GM18498 (cell line): Measurements from ENCODE around the gene SPRR2E.
"Not testable (repeated sequence)": the region's sequence is repeated elsewhere in the genome, so short reads cannot be mapped to it uniquely, and the experiment has no call there.

ENCODE experiments used
- ATAC-seq: cut with Tn5 transposase; IDR thresholded peaks from one replicate; pipeline ENCODE4 v1.9.1; 2021; ENCODE audit warnings: mild to moderate bottlenecking, moderate library complexity; ENCODE audit not compliant: unreplicated experiment

SPRR2E gene

DNA sequence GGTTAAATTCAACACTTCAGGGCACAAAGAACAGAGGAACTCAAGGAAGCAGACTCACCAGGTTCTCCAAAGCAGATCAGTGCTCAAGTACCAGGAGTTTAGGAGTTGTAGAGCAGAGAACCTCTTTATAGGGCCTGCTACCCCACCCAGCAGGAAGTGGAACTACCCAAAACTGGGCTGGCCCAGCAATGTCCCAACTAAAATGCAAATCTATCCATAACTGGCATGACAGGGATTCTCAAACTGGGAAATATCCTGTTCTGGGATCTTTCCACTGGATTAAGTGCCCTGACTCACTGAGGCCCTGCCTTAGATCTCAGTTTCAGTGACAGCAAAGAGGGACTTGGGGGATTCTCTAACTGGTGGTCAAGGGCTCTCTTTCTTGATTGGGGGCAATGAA, at the start of gene SPRR2E:
TSS of gene SPRR2E (minus strand) at position 101 of the 400 bp plus-strand sequence. CDS start 775 bp downstream, outside the sequence.
- no peak for ATAC-seq

DNA sequence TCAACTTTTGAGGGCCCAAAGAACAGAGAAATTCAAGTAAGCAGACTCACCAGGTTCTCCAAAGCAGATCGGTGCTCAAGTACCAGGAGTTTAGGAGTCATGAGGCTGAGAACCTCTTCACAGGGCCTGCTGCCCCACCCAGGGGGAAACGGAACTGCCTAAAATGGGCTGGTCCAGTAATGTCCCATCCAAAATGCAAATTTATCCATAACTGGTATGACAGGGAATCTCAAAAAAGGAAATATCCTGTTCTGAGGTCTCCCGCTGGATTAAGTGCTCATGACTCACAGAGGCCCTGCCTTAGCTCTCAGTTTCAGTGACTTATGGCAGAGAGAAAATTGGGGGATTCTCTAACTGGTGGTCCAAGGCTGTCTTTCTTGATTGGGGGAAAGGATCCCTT, 47.1 kb upstream of the SPRR2E start:
- no peak for ATAC-seq

DNA sequence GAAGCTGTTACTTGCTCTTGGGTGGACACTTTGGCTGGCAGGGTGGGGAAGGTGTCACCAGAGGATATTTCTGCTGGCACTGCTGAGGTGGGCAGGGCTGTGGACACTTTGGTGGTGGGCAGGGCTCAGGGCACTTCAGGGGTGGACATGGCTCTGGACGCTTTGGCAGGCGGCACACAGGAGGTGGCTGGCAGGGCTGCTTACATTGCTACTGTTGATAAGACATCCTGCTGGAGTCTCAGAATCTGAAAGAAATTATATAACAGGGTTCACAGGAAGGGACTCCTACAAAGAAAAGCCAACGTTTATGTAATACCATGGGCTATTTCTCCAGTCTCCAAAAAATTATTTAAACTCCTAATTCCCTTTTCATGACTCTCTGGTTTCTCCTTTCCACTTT, 46.2 kb upstream of the SPRR2E start:
- no peak for ATAC-seq

DNA sequence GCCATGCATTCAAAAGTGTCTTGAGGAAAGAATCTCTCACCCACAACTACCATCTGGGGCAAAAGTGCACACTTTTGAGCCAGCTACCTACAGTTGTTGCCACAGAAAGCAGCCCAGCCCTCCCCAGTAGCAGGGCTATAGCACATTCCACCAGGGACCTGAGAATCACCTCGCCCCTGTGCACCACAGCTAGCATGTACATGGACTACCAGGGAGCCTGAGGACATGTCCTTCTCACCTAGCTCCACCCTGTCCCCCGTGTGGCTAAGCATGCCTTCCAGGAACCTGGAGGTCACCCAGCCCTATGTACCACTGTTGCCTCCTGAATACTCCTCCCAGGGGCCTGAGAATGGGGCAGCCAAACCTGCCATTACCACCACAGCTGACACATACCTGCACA, 39.4 kb upstream of the SPRR2E start:
- no peak for ATAC-seq

DNA sequence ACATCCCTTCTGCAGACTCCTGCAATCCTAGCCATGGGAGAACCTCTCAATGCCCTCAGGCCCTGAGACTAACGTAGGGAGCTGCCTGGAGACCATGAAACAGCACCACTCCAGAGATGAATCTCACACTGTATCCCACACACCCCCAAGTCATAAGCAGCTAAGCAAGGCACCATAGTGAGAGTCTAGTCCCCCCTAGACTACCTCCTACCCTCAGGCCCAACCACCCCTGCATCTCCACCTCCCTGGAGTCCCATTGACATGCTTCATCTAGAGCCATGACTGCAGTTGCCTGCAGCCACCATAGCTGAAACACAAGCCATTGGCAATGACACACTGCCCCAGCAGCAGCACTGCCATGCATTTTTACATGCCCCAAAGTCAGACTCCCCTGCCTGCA, 38.9 kb upstream of the SPRR2E start:
- ATAC-seq, result no peak

DNA sequence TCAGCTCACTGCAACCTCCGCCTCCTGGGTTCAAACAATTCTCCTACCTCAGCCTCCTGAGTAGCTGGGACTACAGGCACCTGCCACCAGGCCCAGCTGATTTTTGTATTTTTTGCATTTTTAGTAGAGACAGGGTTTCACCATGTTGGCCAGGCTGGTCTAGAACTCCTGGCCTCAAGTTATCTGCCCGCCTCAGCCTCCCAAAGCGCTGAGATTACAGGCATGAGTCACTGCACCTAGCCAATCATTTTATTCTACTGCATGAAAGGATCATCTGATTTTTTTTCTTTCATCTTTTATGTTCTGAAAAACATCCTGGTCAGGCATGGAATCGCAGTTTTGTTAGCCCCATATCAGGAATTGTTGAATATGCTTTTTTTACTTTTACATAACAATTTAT, 34.4 kb upstream of the SPRR2E start:
- not testable (repeated sequence) for ATAC-seq

DNA sequence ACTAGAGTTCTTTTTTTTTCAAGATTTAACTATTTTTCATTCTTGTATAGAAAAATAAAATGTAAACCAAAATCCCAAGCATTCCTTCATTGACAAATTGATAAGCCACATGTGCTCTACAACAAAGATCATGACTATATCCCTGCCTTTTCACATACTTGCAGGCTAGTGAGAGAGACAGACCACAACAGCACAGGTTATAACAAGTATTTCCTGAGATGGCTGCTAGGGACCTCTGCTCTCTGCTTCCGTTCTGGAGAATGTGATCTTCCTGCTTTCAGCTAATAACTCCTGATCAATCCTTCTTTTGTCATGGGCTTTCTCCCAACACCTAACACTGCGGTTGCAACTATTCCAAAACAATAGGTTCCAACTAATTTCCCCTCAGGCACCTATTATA, 33.0 kb upstream of the SPRR2E start:
- no peak for ATAC-seq

DNA sequence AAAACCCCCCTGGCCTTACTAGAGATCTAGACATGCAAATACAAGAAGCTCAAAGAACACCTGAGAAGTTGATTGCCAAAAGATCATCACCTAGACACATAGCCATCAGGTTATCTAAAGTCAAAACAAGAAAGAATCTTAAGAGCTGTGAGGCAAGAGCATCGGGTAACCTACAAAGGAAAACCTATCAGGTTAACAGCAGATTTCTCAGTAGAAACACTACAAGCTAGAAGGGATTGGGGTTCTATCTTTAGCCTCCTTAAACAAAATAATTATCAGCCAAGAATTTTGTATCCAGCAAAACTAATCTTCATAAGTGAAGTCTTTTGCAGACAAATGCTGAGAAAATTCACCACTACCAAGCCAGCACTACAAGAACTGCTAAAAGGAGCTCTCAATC, 31.2 kb upstream of the SPRR2E start:
- ATAC-seq, result no peak

DNA sequence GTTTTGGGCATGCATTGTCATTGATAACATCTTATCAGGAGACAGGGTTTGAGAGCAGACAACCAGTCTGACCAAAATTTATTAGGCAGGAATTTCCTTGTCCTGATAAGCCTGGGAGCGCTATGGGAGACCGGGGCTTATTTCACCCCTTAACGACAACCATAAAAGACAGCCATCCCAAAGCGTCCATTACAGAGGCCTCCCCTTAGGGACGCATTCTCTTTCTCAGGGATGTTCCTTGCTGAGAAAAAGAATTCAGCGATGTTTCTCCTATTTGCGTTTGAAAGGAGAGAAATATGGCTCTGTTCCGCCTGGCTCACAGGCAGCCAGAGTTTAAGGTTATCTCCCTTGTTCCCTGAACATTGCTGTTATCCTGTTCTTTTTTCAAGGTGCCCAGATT, 29.5 kb upstream of the SPRR2E start:
- not testable (repeated sequence) for ATAC-seq

DNA sequence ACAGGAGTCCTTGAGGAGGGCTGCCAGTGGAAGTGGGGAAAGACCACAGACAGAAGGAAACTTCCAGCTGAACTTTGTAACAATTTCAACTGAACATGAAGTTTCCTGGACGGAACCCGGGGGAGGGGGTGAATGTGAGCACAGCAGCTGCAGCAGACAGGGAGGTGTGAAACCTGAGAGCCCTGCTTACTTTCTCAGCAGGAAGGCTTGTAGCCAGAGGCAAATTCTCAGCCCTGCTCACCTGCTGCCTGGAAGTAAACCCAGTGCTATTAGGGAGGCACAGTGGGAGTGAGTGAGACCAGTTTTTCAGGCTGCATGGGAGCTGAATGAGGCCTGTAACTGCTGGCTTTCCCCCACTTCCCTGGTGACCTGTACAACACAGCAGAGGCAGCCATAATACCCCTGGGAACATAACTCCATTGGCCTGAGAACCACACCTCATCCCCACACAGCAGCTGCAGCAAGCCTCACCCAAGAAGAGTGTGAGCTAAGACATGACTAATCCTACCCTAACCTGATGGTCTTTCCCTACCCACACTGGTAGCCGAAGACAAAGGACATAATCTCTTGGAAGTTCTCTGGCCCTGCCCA, 28.6 kb upstream of the SPRR2E start:
- no peak for ATAC-seq

DNA sequence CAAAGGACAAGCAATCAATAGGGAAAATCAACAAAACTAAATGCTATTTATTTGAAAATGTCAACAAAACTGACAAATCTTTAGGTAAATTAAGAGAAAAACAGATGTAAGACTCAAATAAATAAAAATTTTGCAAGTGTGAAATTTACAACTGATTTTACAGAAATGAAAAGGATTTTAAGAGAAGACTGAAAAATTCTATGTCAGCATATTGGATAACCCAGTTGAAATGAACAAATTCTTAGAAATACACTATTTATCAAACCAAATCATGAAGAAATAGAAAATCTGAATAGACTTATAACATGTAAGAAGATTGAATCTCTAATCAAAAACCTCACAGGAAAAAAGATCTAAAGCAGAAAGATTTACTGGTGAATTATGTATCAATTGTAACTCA, 26.6 kb upstream of the SPRR2E start:
- no peak for ATAC-seq

DNA sequence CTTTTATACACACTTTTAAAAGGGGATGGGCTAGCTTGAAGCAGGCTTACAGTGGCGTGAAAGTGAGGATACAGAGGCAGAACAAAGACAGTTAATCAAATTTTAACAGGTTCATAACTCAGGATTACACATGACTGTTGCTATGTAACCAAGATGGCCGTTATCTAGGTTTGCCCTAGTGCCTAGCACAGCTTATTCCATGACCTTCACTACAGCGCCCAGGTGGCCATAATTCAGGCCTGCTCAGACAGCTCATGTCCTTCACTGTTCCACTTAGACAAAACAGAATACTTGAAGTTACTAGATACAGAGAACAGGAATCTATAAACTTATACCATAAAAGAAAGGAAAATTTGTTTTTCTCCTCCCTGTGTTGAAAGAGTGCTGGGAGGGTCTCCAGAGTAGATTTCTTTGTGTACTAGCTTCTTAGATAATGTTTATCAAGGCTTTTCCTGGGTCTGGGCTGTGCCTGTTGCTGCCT, 25.2 kb upstream of the SPRR2E start:
- no peak for ATAC-seq

DNA sequence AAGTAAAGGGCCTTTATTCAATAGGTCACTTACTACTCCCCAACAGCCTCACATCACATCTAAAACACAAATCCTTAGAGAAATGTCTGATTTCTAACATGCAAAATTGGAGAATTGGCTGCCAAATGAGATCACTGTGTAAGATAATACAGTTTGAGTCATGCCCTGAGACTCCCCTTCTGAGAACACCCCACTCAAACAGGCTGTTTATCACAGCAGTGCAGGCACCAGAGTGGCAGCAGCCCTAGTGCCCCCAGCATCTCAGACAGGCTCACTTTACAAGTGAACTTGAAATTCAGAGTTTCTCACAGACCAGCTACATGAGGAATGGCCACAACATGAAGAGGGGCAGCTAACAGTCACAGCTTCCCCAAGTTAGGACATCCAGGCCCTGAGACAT, 20.9 kb upstream of the SPRR2E start:
- not testable (repeated sequence) for ATAC-seq

DNA sequence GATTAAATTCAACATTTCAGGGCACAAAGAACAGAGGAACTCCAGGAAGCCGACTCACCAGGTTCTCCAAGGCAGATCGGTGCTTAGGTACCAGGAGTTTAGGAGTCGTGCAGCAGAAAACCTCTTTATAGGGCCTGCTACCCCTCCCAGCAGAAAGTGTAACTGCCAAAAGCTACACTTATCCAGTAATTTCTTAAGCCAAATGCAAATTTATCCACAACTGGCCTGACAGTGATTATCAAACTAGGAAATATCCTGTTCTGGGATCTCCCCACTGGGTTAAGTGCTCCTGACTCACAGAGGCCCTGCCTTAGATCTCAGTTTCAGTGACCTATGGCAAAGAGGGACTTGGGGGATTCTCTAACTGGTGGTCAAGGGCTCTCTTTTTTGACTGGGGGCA, 19.1 kb upstream of the SPRR2E start, which contains the start of gene SPRR2F:
TSS of gene SPRR2F (minus strand) at position 101 of the 400 bp plus-strand sequence. CDS start 783 bp downstream, outside the sequence.
- ATAC-seq, result no peak

DNA sequence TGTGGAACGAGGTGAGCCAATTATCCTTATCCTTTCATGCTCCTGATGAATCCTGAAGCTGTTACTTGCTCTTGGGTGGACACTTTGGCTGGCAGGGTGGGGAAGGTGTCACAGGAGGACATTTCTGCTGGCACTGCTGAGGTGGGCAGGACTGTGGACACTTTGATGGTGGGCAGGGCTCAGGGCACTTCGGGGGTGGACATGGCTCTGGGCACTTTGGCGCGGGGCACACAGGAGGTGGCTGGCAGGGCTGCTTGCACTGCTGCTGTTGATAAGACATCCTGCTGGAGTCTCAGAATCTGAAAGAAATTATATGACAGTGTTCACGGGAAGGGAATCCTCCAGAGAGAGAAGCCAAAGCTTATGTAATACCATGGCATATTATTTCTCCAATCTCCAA, 18.1 kb upstream of the SPRR2E start:
- not testable (repeated sequence) for ATAC-seq

DNA sequence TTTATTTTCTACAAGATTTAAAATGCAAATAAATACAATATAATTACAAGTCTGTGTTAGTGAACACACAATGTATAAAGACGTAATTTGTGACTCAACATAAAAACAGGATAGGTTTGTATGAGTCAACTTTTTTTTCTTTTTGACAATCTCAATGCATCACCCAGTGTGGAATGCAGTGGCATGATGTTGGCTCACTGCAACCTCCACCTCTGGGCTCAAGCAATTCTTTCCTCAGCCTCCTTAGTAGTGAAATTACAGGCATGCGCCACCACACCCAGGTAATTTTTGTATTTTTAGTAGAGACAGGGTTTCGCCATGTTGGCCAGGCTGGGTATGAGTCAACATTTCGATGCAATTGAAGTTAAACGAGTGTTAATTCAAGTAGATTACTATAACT, 5.9 kb upstream of the SPRR2E start:
- no peak for ATAC-seq

DNA sequence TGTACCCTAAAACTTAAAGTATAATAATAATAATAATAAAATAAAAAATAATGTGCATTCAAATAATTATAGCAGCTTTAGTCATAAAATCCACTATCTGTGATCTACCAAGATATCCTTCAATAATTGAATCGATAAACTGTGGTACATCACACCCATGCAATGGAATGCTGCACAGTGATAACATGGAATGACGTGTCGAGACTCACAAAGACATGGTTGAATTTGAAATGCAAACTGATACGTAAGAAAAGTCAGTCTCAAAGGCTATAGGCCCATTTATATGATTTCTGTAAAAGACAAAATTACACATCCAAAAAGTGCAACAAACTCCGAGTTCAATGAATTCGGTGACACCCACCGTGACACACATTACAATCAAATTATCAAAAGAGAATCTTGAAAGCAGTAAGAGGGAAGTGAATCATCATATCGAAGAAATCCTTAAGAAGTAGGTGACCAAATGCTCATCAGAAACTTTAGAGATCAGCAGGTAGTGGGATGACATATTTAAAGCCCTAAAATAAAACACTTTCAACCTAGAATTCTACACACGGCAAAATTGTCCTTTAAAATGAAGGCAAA, 5.2 kb upstream of the SPRR2E start:
- no peak for ATAC-seq

DNA sequence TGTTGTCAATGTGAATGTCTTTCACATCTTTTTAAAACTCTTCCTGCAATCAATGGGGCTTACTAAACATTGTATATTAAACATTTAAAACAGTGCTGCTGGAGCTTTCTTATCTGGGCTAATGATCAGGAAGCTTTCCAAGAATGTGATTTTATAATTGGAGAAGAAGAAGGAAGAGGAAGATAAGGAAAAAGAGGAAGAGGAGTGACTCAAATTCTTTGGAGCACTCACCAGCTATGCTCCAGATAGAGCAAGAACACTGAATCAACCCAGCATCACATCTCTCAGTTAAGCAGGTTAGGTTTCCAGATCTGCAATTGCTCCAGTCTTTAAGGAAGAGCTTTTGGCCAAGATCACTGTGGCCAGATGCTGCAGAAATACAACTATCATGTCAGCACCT, 1.4 kb upstream of the SPRR2E start:
- ATAC-seq, result no peak

DNA sequence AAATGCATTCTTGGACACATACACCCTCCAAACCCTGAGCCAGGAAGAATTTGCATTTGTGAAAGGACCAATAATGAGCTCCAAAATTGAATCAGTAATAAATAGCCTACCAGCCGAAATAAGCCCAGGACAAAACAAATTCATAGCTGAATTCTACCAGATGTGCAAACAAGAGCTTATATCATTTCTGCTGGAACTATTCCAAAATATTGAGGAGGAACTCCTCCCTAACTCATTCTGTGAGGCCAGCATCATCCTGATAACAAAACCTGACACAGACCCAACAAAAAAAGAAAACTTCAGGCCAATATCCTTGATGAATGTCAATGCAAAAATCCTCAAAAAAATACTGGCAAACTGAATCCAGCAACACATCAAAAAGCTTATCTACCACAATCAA, 6.7 kb downstream of the SPRR2E start:
- ATAC-seq, result no peak

DNA sequence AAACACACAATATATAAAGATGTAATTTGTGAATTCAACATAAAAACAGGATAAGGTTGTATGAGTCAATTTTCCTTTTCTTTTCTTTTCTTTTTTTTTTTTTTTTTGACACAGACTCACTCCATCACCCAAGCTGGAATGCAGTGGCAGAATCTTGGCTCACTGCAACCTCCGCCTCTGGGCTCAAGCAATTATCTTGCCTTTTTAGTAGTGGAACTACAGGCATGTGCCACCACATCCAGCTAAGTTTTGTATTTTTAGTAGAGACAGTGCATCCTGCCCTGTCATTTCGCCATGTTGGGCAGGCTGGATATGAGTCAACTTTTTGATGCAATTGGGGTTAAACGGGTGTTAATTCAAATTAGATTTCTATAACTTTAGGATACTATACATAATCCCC, 12.6 kb downstream of the SPRR2E start:
- no peak for ATAC-seq

DNA sequence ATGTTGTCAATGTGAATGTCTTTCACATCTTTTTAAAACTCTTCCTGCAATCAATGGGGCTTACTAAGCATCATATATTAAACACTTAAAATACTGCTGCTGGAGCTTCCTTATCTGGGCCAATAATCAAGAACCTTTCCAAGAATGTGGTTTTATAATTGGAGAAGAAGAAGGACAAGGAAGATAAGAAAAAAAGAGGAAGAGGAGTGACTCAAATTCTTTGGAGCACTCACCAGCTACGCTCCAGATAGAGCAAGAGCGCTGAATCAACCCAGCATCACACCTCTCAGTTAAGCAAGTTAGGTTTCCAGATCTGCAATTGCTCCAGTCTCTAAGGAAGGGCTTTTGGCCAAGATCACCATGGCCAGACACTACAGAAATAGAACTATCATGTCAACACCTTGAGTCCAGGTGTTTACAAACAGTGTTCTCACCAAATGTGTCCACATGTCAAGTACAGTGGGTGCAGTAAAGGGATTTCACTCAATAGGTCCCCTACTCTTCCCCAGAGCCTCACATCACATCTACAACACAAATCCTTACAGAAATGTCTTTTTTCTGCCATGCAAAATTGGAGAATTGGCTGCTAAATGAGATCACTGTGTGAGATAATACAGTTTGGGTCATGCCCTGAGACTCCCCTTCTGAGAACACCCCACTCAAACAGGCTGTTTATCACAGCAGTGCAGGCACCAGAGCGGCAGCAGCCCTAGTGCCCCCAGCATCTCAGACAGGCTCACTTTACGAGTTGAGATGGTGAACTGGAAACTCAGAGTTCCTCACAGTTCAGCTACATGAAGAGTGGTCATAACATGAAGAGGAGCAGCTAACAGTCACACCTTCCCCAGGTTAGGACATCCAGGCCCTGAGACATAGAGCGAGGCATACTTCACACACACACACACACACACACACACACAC, 21.3 kb downstream of the SPRR2E start:
- ATAC-seq, result no peak

DNA sequence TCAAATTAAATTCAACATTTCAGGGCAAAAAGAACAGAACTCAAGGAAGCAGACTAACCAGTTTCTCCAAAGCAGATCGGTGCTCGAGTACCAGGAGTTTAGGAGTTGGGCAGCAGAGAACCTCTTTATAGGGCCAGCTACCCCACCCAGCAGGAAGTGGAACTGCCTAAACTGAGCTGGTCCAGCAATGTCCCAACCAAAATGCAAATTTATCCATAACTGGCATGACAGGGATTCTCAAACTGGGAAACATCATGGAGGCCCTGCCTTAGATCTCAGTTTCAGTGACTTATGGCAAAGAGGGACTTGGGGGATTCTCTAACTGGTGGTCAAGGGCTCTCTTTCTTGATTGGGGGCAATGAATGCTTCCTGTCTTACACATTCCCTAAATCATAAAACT, 22.8 kb downstream of the SPRR2E start, which contains the start of gene SPRR2B:
TSS of gene SPRR2B (minus strand) at position 101 of the 400 bp plus-strand sequence. CDS start 772 bp downstream, outside the sequence.
- ATAC-seq, result no peak
